A549 (cell line): ENCODE data around the gene NTNG2. TPM values are rescaled to one million over a fixed set of nuclear protein-coding genes. Genes with fewer than 3 reads are reported as not detected.
"Not testable (repeated sequence)": the region's sequence is repeated elsewhere in the genome, so short reads cannot be mapped to it uniquely, and the experiment has no call there.

Source experiments
- ATAC-seq, 2 experiments: fragments of 200-7000 bp in 1 of 2; fragments of >200 bp in 1 of 2; cut with Nextera tagmentation in 1 of 2; cut with Tn5 transposase in 1 of 2; 3 replicates each; pipeline versions ENCODE4 v1.8.0 to v1.9.1; 2018 to 2020; ENCODE audit warnings: mild to moderate bottlenecking in 1 of 2, moderate library complexity in 1 of 2
- CTCF ChIA-PET: fragments of 300-600 bp; sonication (Branson Sonifier 250); formaldehyde crosslinking; extraction: SDS; loops from one replicate; lab custom pipeline; 2021; ENCODE audit warnings: antibody characterized with exemption, inconsistent platforms; lab: Yijun Ruan, JAX
- POLR2A ChIA-PET: fragments of 350-600 bp; formaldehyde crosslinking; extraction: SDS; loops from one replicate; lab custom pipeline; 2021; ENCODE audit warnings: antibody characterized with exemption, inconsistent platforms; lab: Yijun Ruan, JAX
- DNase-seq, 2 experiments: peaks; one replicate each; pipeline versions ENCODE4 v3.0.0 to v3.0.0-alpha.2; 2011 to 2016; ENCODE audit warnings: low read depth in 1 of 2, low spot score in 1 of 2
- FAIRE-seq: peaks from 2 replicates; lab custom pipeline; 2011; peaks lifted over from hg19 to GRCh38; lab: Jason Lieb, UNC
- H3K27ac ChIP-seq, 2 experiments: fragments of >200 bp; sonication (Bioruptor Twin); formaldehyde crosslinking; 3 replicates each; pipeline ENCODE4 v1.5.1; 2016 to 2017
- H3K4me1 ChIP-seq: fragments of >200 bp; sonication (Bioruptor Twin); formaldehyde crosslinking; 3 replicates; pipeline ENCODE4 v1.6.1; 2016
- H3K4me2 ChIP-seq: fragments of >200 bp; sonication (Bioruptor Twin); formaldehyde crosslinking; 3 replicates; pipeline ENCODE4 v1.6.1; 2016
- H3K4me3 ChIP-seq: fragments of >200 bp; sonication (Bioruptor Twin); formaldehyde crosslinking; 3 replicates; pipeline ENCODE4 v1.5.1; 2016
- H3K9me3 ChIP-seq: fragments of >200 bp; sonication (Bioruptor Twin); formaldehyde crosslinking; 3 replicates; pipeline ENCODE4 v1.6.1; 2016
- BCL3 ChIP-seq: fragments of >200 bp; sonication (Bioruptor Twin); formaldehyde crosslinking; IDR thresholded peaks from 3 replicates; pipeline ENCODE4 v1.6.1; 2016
- CTCF ChIP-seq: fragments of >200 bp; sonication (Bioruptor Twin); formaldehyde crosslinking; IDR thresholded peaks from 3 replicates; pipeline ENCODE4 v1.5.1; 2016
- E2F6 ChIP-seq: IDR thresholded peaks from 2 replicates; pipeline ENCODE4 v1.6.1; 2012; ENCODE audit warnings: low read depth, borderline replicate concordance
- EP300 ChIP-seq, 2 experiments: fragments of >200 bp; sonication (Bioruptor Twin); formaldehyde crosslinking; IDR thresholded peaks; 2 replicates in 1 of 2; 3 replicates in 1 of 2; pipeline ENCODE4 v1.6.1; 2016 to 2017
- ESRRA ChIP-seq: fragments of 150-350 bp; IDR thresholded peaks from 2 replicates; pipeline ENCODE4 v1.6.1; 2014; ENCODE audit warnings: mild to moderate bottlenecking, low read length, borderline replicate concordance
- FOSB ChIP-seq: fragments of 250-450 bp; sonication (Bioruptor Pico); IDR thresholded peaks from 2 replicates; pipeline ENCODE4 v1.5.0; 2020; ENCODE audit warnings: mild to moderate bottlenecking, moderate library complexity
- FOSL2 ChIP-seq, 2 experiments: fragments of 450-650 bp in 1 of 2; fragments of >200 bp in 1 of 2; sonication (Bioruptor Twin) in 1 of 2; formaldehyde crosslinking; IDR thresholded peaks; 2 replicates each; pipeline versions ENCODE4 v1.5.0 to v1.6.1; 2016 to 2020; ENCODE audit warnings: mild to moderate bottlenecking in 1 of 2, moderate library complexity in 1 of 2
- GATA3 ChIP-seq: IDR thresholded peaks from 2 replicates; pipeline ENCODE4 v1.6.1; 2012; ENCODE audit warnings: borderline replicate concordance
- HOXB13 ChIP-seq: fragments of 250-450 bp; sonication (Bioruptor Pico); IDR thresholded peaks from 2 replicates; pipeline ENCODE4 v1.5.0; 2020; ENCODE audit warnings: low read depth, mild to moderate bottlenecking, moderate library complexity
- JUN ChIP-seq, 2 experiments: fragments of >200 bp; sonication (Bioruptor Twin); formaldehyde crosslinking; IDR thresholded peaks; 2 replicates in 1 of 2; 3 replicates in 1 of 2; pipeline ENCODE4 v1.6.1; 2016 to 2017
- KDM1A ChIP-seq: fragments of 200-600 bp; sonication (generic); IDR thresholded peaks from 2 replicates; pipeline ENCODE4 v1.6.1; 2016; ENCODE audit warnings: low read depth, mild to moderate bottlenecking
- MAFK ChIP-seq: fragments of 450-650 bp; IDR thresholded peaks from 2 replicates; pipeline ENCODE4 v1.6.1; 2014; ENCODE audit not compliant: partially characterized antibody
- MAX ChIP-seq: IDR thresholded peaks from 2 replicates; pipeline ENCODE4 v1.6.1; 2012
- MAZ ChIP-seq: fragments of 150-350 bp; IDR thresholded peaks from 2 replicates; pipeline ENCODE4 v1.6.1; 2014; ENCODE audit warnings: antibody characterized with exemption, low read depth, low read length, borderline replicate concordance
- RAD21 ChIP-seq, 2 experiments: fragments of >200 bp in 1 of 2; sonication (Bioruptor Twin) in 1 of 2; formaldehyde crosslinking in 1 of 2; IDR thresholded peaks in 1 of 2; conservative IDR thresholded peaks in 1 of 2; 2 replicates in 1 of 2; 3 replicates in 1 of 2; pipeline ENCODE4 v1.6.1; 2012 to 2018; ENCODE audit warnings: inconsistent platforms in 1 of 2
- RFX5 ChIP-seq: fragments of 450-650 bp; IDR thresholded peaks from 2 replicates; pipeline ENCODE4 v1.7.1; 2014; ENCODE audit warnings: antibody characterized with exemption, mild to moderate bottlenecking, moderate library complexity
- SMC3 ChIP-seq: fragments of >200 bp; sonication (Bioruptor Twin); formaldehyde crosslinking; IDR thresholded peaks from 3 replicates; pipeline ENCODE4 v1.6.1; 2018; ENCODE audit warnings: inconsistent platforms
- TFCP2L1 ChIP-seq: fragments of 250-450 bp; sonication (Bioruptor Pico); IDR thresholded peaks from 2 replicates; pipeline ENCODE4 v1.5.0; 2021; ENCODE audit warnings: mild to moderate bottlenecking
- ZC3H11A ChIP-seq: fragments of 450-650 bp; IDR thresholded peaks from 2 replicates; pipeline ENCODE4 v1.6.1; 2014; ENCODE audit warnings: antibody characterized with exemption, mild to moderate bottlenecking
- WGBS: methylation state at CpG from one replicate; pipeline ENCODE4 v1.1.6; 2017; ENCODE audit errors: missing lambda C conversion rate; 5-methylcytosine and 5-hydroxymethylcytosine counted together
- polyA plus RNA-seq, 4 experiments: library from polyadenylated mRNA; depleted of rRNA in 3 of 4; stranded (reverse); fragments of >200 nt; fragmentation: RNase III in 1 of 4; extraction: RNeasy Plus Mini Kit Qiagen cat#74134 plus additional on column Dnase treatment in 1 of 4; gene quantifications; 2 replicates in 3 of 4; 3 replicates in 1 of 4; pipeline ENCODE4 v1.2.3, GENCODE V29; 2011 to 2017

NTNG2 gene
- polyA plus RNA-seq, 2 of the 4 experiments (the other 2 are of a cell fraction) = 0.52 to 1.0 TPM

GRCh38 chr9:132129535-132129934 is 32.3 kb upstream of the NTNG2 start:
- TF ChIP-seq MAZ (no peak), FOSB (CRISPR knock-in tag) (no peak), SMC3 (no peak), TFCP2L1 (CRISPR knock-in tag) (no peak), JUN (IDR thresholded peaks at IDR 0.05) (no peak), HOXB13 (CRISPR knock-in tag) (no peak), MAFK (no peak), GATA3 (no peak), RAD21 (conservative IDR thresholded peaks at IDR 0.05 in 1 of 2, IDR thresholded peaks at IDR 0.05 in 1 of 2) (no peak), EP300 (IDR thresholded peaks at IDR 0.05) (no peak), KDM1A (no peak), BCL3 (no peak), MAX (no peak), ZC3H11A (no peak)
- no peak for DNase-seq
- H3K4me3 ChIP-seq = no peak overlapping the region
- WGBS = 74% methylated on average over 12 of the region's 12 CpGs
- no peaks in the 10 kb centered on the region for H3K4me1 ChIP-seq
- CTCF ChIA-PET = no interaction called here
- no peak for ATAC-seq
- POLR2A ChIA-PET = no interaction called here
- no peak overlapping the region for H3K4me2 ChIP-seq
- H3K9me3 ChIP-seq = no peaks in the 10 kb centered on the region; the same call in 2 of the 3 replicates
- H3K27ac ChIP-seq = no peak overlapping the region
- no peak for FAIRE-seq

GRCh38 chr9:132134085-132134484 is 27.8 kb upstream of the NTNG2 start:
- H3K27ac ChIP-seq, H3K9me3 ChIP-seq, POLR2A ChIA-PET, H3K4me3 ChIP-seq, ATAC-seq, DNase-seq, H3K4me2 ChIP-seq, FAIRE-seq, H3K4me1 ChIP-seq: not testable (repeated sequence)
- CTCF ChIA-PET = interaction anchor here (1.0 to 1.4 kb wide), 3 partner anchors 8 to 371 kb away, joined by 3 to 4 read pairs (median 3); no protein-coding TSS in a partner anchor
- WGBS = 0% methylated on average over 5 of the region's 5 CpGs

GRCh38 chr9:132135456-132135855 is 26.4 kb upstream of the NTNG2 start:
- Histone ChIP-seq H3K9me3 (no peaks in the 10 kb centered on the region; the same call in 2 of the 3 replicates), H3K4me1 (no peaks in the 10 kb centered on the region), H3K4me2 (no peak overlapping the region), H3K27ac (no peak overlapping the region), H3K4me3 (no peak overlapping the region)
- WGBS = 46% methylated on average over 5 of the region's 5 CpGs
- POLR2A ChIA-PET = interaction anchor here (0.8 kb wide), 1 partner anchor 16 kb away, joined by 6 read pairs; no protein-coding TSS in a partner anchor
- CTCF ChIA-PET = interaction anchor here (0.7 to 1.4 kb wide), 4 partner anchors 9 to 65 kb away, joined by 3 to 6 read pairs (median 4); no protein-coding TSS in a partner anchor
- TF ChIP-seq ESRRA (no peak), FOSL2 (IDR thresholded peaks at IDR 0.05) (no peak), FOSL2 (CRISPR knock-in tag; IDR thresholded peaks at IDR 0.05) (no peak)
- TF ChIP-seq, all 56 proteins: peak for 0
- FAIRE-seq (no peak), ATAC-seq (no peak), DNase-seq (no peak)

- H3K4me2 ChIP-seq = no peak overlapping the region
These were observed 25.6 kb upstream of the NTNG2 start for GRCh38 chr9:132136151-132136780.

More at GRCh38 chr9:132136151-132136780, 25.6 kb upstream of the NTNG2 start:
- no peaks in the 10 kb centered on the region for H3K4me1 ChIP-seq
- ChIA-PET CTCF (interaction anchor here (1.1 to 1.4 kb wide), 2 partner anchors 30 kb away, joined by 3 to 6 read pairs; no protein-coding TSS in a partner anchor), POLR2A (interaction anchor here (0.8 kb wide), 1 partner anchor 16 kb away, joined by 6 read pairs; no protein-coding TSS in a partner anchor)
- 78% methylated on average over 13 of the region's 16 CpGs for WGBS
- no peak for FAIRE-seq
- DNase-seq = no peak
- H3K9me3 ChIP-seq = no peaks in the 10 kb centered on the region; the same call in 2 of the 3 replicates
- no peak for ATAC-seq
- TF ChIP-seq RFX5 = no peak
- TF ChIP-seq CTCF = no peak
- TF ChIP-seq E2F6 = no peak
- no peak for TF ChIP-seq JUN (IDR thresholded peaks at IDR 0.05)
- no peak for TF ChIP-seq RAD21 (conservative IDR thresholded peaks at IDR 0.05 in 1 of 2, IDR thresholded peaks at IDR 0.05 in 1 of 2)
- TF ChIP-seq, all 56 proteins: peak for 0
- no peak overlapping the region for H3K4me3 ChIP-seq
- no peak overlapping the region for H3K27ac ChIP-seq
